HepG2 (cell line): ENCODE results near the gene SRGAP3.

Experiments used
- BHLHE40 ChIP-seq: IDR thresholded peaks from 2 replicates; pipeline ENCODE4 v1.6.1; 2011; ENCODE audit warnings: low read length, improper control_type of control experiment
- ELF4 ChIP-seq: sonication (generic); formaldehyde crosslinking; IDR thresholded peaks from 2 replicates; pipeline ENCODE4 v1.5.0; 2020; ENCODE audit warnings: missing genetic modification reagents, mild to moderate bottlenecking, moderate library complexity, borderline replicate concordance
- RAD21 ChIP-seq: fragments of 450-650 bp; formaldehyde crosslinking; IDR thresholded peaks from 2 replicates; pipeline ENCODE4 v1.5.0; 2020; ENCODE audit warnings: mild to moderate bottlenecking

DNA sequence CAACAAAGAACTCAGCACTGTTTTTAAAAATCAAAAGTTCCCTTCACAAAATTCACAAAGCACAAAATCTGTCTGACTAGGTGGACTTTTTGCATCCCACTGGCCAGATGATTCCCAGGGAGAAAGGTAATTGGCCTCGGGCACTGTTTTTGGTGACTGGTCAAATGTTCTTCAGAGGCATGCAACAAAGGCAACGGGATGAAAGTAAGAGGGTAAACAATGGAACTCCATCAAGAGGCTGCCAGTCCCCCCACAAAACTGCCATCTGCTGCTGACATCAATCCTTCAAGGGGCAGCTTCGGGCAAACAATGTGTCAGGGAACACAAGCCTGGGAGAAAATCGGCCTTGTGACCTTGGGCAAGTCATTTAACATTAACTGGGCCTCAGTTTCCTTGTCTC, 3.3 kb downstream of the SRGAP3 start:
- no peak for TF ChIP-seq RAD21
- no peak for TF ChIP-seq ELF4 (CRISPR knock-in tag)
- TF ChIP-seq BHLHE40: no peak
